PC-3 (cell line): ENCODE results near the gene WNT2B. TPM values are rescaled to one million over a fixed set of nuclear protein-coding genes. Genes with fewer than 3 reads are reported as not detected.
A peak's percentile ranks its signal among the peaks of the same experiment; 100 is the strongest.

ENCODE experiments used
- ATAC-seq: fragments of 200-7000 bp; cut with Tn5 transposase; 2 replicates; pipeline ENCODE4 v1.9.1; 2020; ENCODE audit warnings: mild to moderate bottlenecking, moderate library complexity
- BruUV-seq: library from RNA; stranded (reverse); fragments of 400-500 nt; replicated peaks from 2 replicates; lab custom pipeline; 2021; lab: Mats Ljungman, UMichigan
- CTCF ChIA-PET: fragments of 300-600 bp; sonication (Branson Sonifier 250); formaldehyde crosslinking; loops from one replicate; lab custom pipeline; 2022; ENCODE audit warnings: antibody characterized with exemption; lab: Charles Lee
- POLR2A ChIA-PET: fragments of 300-600 bp; sonication (Branson Sonifier 250); formaldehyde crosslinking; loops from one replicate; lab custom pipeline; 2022; ENCODE audit warnings: antibody characterized with exemption; ENCODE audit not compliant: unreplicated experiment; lab: Charles Lee
- DNase-seq: peaks from one replicate; pipeline ENCODE4 v3.0.0-alpha.2; 2015
- H2AFZ ChIP-seq: fragments of 300-600 bp; sonication (generic); 2 replicates; pipeline ENCODE4 v1.6.0; 2016; ENCODE audit warnings: antibody characterized with exemption, low read length
- H3F3A ChIP-seq: fragments of 300-600 bp; sonication (generic); one replicate; pipeline ENCODE4 v1.6.0; 2017; ENCODE audit warnings: antibody characterized with exemption, low read length, control low read depth, mild to moderate bottlenecking; ENCODE audit not compliant: unreplicated experiment
- H3K27ac ChIP-seq: fragments of 300-600 bp; sonication (generic); 2 replicates; pipeline ENCODE4 v1.5.1; 2016; ENCODE audit warnings: mild to moderate bottlenecking, low read length
- H3K27me3 ChIP-seq: fragments of 300-600 bp; sonication (generic); 2 replicates; pipeline ENCODE4 v1.6.1; 2016; ENCODE audit warnings: low read length, mixed read lengths
- H3K36me3 ChIP-seq: fragments of 300-600 bp; sonication (generic); 2 replicates; pipeline ENCODE4 v1.6.1; 2016; ENCODE audit warnings: low read depth, mixed run types, low read length, mixed read lengths
- H3K4me1 ChIP-seq: fragments of 300-600 bp; sonication (generic); 2 replicates; pipeline ENCODE4 v1.5.1; 2016; ENCODE audit warnings: low read length; ENCODE audit not compliant: insufficient read depth
- H3K4me2 ChIP-seq: fragments of 300-600 bp; sonication (generic); 2 replicates; pipeline ENCODE4 v1.6.0; 2016; ENCODE audit warnings: low read length
- H3K4me3 ChIP-seq: fragments of 300-600 bp; sonication (generic); 2 replicates; pipeline ENCODE4 v1.5.1; 2016; ENCODE audit warnings: mild to moderate bottlenecking, low read length, mixed read lengths
- H3K79me2 ChIP-seq: fragments of 300-600 bp; sonication (generic); 2 replicates; pipeline ENCODE4 v1.6.1; 2017; ENCODE audit warnings: low read length, mixed read lengths
- H3K9ac ChIP-seq: fragments of 300-600 bp; sonication (generic); 2 replicates; pipeline ENCODE4 v1.6.0; 2016; ENCODE audit warnings: mild to moderate bottlenecking, low read length
- H3K9me2 ChIP-seq: fragments of 300-600 bp; sonication (generic); replicated peaks from 2 replicates; pipeline ENCODE4 v1.6.1; 2016; ENCODE audit warnings: mixed run types, low read length, mixed read lengths
- H3K9me3 ChIP-seq: fragments of 300-600 bp; sonication (generic); 2 replicates; pipeline ENCODE4 v1.6.1; 2016; ENCODE audit warnings: low read length, mixed read lengths
- H4K20me1 ChIP-seq: fragments of 300-600 bp; sonication (generic); 2 replicates; pipeline ENCODE4 v1.6.1; 2016; ENCODE audit warnings: low read length, mixed read lengths
- EZH2 ChIP-seq: fragments of 300-600 bp; sonication (generic); IDR thresholded peaks from one replicate; pipeline ENCODE4 v1.6.1; 2017; ENCODE audit warnings: antibody characterized with exemption, mild to moderate bottlenecking, low read length; ENCODE audit not compliant: unreplicated experiment
- EZH2phosphoT487 ChIP-seq: fragments of 300-600 bp; sonication (generic); IDR thresholded peaks from 2 replicates; pipeline ENCODE4 v1.6.1; 2018; ENCODE audit warnings: mild to moderate bottlenecking, antibody characterized with exemption, low read length, borderline replicate concordance
- intact Hi-C: fragments of 100-400 bp; cut with micrococcal nuclease; formaldehyde crosslinking; loops from 2 replicates; pipeline ENCODE4 v1.9.0; 2023
- total RNA-seq: library from RNA; depleted of rRNA; stranded (reverse); fragments of >200 nt; gene quantifications from 2 replicates; pipeline ENCODE4 v1.2.3, GENCODE V29; 2014
- TF ChIP-seq, protein P1 (sequence below): fragments of 300-600 bp; sonication (generic); conservative IDR thresholded peaks from 2 replicates; pipeline ENCODE4 v1.5.1; 2017; ENCODE audit warnings: antibody characterized with exemption, low read depth, mild to moderate bottlenecking, low read length

WNT2B gene
- total RNA-seq, 1 experiment from 2014 or later = 0.55 TPM

DNA sequence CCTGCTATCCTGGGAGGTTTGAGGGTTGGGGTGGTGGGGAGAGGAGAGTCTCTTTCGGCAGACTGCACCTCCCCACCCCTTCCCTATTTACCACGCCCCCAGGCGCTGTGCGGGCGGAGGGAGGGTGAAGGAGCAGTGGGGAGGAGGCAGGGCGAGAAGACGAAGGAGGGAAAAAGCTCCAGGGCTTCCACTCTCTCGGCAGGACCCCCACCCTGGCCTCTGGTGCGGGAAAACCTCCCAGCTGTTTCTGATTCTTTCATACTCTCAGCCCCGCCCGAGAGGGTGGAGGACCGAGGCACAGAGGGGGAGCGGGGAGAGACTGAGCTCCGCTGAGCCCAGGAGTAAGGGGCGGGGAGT lies 866 bp upstream of the WNT2B start:
- DNase-seq (peak; percentile 18), ATAC-seq (peak; percentile 25)
- peak overlapping the region; percentile 98 for H3K4me2 ChIP-seq
- CTCF ChIA-PET = no interaction called here
- POLR2A ChIA-PET = no interaction called here
- H3K9ac ChIP-seq = no peak overlapping the region
- H3F3A ChIP-seq = no peaks in the 10 kb centered on the region
- H3K9me2 ChIP-seq = no peaks in the 10 kb centered on the region
- TF ChIP-seq EZH2 (no peak), EZH2phosphoT487 (no peak)
- TF ChIP-seq, protein P1, sequence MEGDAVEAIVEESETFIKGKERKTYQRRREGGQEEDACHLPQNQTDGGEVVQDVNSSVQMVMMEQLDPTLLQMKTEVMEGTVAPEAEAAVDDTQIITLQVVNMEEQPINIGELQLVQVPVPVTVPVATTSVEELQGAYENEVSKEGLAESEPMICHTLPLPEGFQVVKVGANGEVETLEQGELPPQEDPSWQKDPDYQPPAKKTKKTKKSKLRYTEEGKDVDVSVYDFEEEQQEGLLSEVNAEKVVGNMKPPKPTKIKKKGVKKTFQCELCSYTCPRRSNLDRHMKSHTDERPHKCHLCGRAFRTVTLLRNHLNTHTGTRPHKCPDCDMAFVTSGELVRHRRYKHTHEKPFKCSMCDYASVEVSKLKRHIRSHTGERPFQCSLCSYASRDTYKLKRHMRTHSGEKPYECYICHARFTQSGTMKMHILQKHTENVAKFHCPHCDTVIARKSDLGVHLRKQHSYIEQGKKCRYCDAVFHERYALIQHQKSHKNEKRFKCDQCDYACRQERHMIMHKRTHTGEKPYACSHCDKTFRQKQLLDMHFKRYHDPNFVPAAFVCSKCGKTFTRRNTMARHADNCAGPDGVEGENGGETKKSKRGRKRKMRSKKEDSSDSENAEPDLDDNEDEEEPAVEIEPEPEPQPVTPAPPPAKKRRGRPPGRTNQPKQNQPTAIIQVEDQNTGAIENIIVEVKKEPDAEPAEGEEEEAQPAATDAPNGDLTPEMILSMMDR = no peak
- intact Hi-C loops = no loop called here
- H3K4me3 ChIP-seq = peak overlapping the region; percentile 72
- no peaks in the 10 kb centered on the region for H3K9me3 ChIP-seq
- H2AFZ ChIP-seq = peak overlapping the region; percentile 95
- H4K20me1 ChIP-seq = no peaks in the 10 kb centered on the region
- no peaks in the 10 kb centered on the region for H3K36me3 ChIP-seq
- BruUV-seq = no TSS peak
- peaks cover 7% of the 10 kb centered on the region; the same call in 1 of the 2 replicates for H3K4me1 ChIP-seq
- no peaks in the 10 kb centered on the region for H3K79me2 ChIP-seq
- H3K27ac ChIP-seq = no peak overlapping the region
- H3K27me3 ChIP-seq = no peaks in the 10 kb centered on the region

DNA sequence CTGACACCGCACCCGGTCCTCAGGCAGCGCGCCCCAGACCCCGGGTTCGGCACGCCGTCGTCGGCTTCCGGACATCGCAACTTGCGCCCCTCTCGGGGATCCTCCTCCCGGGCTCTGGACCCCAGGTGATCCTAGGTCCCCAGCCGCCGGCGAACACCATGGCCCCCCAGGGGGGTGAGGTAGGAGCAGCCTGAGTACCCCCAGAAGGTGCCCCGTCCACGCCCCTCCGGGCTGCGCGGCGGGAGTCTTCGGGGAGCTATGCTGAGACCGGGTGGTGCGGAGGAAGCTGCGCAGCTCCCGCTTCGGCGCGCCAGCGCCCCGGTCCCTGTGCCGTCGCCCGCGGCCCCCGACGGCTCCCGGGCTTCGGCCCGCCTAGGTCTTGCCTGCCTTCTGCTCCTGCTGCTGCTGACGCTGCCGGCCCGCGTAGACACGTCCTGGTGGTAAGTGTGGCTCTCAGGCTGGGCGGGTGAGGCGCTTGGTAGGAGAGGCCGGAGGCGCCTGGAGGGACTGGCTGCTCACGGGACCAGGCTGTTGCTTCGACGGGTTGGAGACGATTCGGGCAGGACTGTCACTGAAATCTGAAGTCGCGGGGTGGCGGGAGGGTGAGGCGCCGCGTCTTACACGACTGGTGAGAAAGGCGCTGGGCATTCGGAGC lies 367 bp downstream of the WNT2B start:
- ChIA-PET POLR2A (no interaction called here), CTCF (no interaction called here)
- intact Hi-C loops = no loop called here
- H4K20me1 ChIP-seq = no peaks in the 10 kb centered on the region
- DNase-seq (no peak), ATAC-seq (no peak)
- no peak for TF ChIP-seq EZH2
- TF ChIP-seq, protein P1 = no peak
- no peak for TF ChIP-seq EZH2phosphoT487
- H3K4me3 ChIP-seq = peak overlapping the region; percentile 72; the same call in 1 of the 2 replicates
- H3K4me1 ChIP-seq = peaks cover 7% of the 10 kb centered on the region; the same call in 1 of the 2 replicates
- H3K27me3 ChIP-seq = no peaks in the 10 kb centered on the region
- peak overlapping the region; percentile 98 for H3K4me2 ChIP-seq
- no peak overlapping the region for H3K27ac ChIP-seq
- no peaks in the 10 kb centered on the region for H3K79me2 ChIP-seq
- peak overlapping the region; percentile 95; the same call in 1 of the 2 replicates for H2AFZ ChIP-seq
- H3F3A ChIP-seq = no peaks in the 10 kb centered on the region
- BruUV-seq = no TSS peak
- H3K9me2 ChIP-seq = no peaks in the 10 kb centered on the region
- H3K36me3 ChIP-seq = no peaks in the 10 kb centered on the region
- no peaks in the 10 kb centered on the region for H3K9me3 ChIP-seq
- no peak overlapping the region for H3K9ac ChIP-seq

DNA sequence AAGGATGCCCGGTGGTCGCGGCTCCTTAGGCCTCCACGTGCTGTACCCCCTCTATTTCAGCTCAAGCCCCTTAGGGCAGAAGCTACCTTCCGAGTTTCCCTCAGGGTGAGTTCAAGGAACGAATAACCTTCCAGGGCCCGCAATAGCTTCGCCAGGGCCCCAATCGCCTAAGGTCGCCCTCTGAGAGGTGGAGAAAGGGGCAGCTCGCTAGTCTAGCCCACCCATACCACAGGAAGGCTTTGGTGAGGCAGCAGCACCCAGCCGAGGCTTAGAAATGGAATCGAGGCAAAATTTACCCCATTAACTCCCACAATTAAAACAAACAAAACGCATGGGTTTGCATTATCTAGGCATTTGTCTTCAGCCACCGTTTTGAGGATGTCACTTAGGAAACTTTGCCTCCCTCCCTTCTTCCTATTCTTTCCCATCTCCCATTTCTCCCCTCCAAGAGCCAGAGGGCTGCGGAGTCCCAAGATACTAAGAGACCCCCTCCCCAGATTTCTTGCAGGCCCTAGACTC lies 954 bp downstream of the WNT2B start:
- H4K20me1 ChIP-seq = no peaks in the 10 kb centered on the region
- ATAC-seq = no peak
- H3F3A ChIP-seq = no peaks in the 10 kb centered on the region
- H3K4me2 ChIP-seq = no peak overlapping the region
- DNase-seq = no peak
- H3K9ac ChIP-seq = no peak overlapping the region
- H3K9me3 ChIP-seq = no peaks in the 10 kb centered on the region
- no peak overlapping the region for H3K4me3 ChIP-seq
- no peak overlapping the region for H3K27ac ChIP-seq
- ChIA-PET CTCF (no interaction called here), POLR2A (no interaction called here)
- H3K27me3 ChIP-seq = no peaks in the 10 kb centered on the region
- no peak overlapping the region for H2AFZ ChIP-seq
- H3K36me3 ChIP-seq = no peaks in the 10 kb centered on the region
- peaks cover 7% of the 10 kb centered on the region; the same call in 1 of the 2 replicates for H3K4me1 ChIP-seq
- no peaks in the 10 kb centered on the region for H3K9me2 ChIP-seq
- intact Hi-C loops = no loop called here
- no TSS peak for BruUV-seq
- TF ChIP-seq EZH2phosphoT487 (no peak), EZH2 (no peak)
- TF ChIP-seq, protein P1 = no peak
- no peaks in the 10 kb centered on the region for H3K79me2 ChIP-seq
